Right hindlimb (tissue), 1 donor: Measurements from ENCODE around the gene DUSP1.

Experiments used
- DNase-seq: peaks from one replicate; pipeline ENCODE4 v3.0.0-alpha.2; 2018

The DUSP1 gene

DNA sequence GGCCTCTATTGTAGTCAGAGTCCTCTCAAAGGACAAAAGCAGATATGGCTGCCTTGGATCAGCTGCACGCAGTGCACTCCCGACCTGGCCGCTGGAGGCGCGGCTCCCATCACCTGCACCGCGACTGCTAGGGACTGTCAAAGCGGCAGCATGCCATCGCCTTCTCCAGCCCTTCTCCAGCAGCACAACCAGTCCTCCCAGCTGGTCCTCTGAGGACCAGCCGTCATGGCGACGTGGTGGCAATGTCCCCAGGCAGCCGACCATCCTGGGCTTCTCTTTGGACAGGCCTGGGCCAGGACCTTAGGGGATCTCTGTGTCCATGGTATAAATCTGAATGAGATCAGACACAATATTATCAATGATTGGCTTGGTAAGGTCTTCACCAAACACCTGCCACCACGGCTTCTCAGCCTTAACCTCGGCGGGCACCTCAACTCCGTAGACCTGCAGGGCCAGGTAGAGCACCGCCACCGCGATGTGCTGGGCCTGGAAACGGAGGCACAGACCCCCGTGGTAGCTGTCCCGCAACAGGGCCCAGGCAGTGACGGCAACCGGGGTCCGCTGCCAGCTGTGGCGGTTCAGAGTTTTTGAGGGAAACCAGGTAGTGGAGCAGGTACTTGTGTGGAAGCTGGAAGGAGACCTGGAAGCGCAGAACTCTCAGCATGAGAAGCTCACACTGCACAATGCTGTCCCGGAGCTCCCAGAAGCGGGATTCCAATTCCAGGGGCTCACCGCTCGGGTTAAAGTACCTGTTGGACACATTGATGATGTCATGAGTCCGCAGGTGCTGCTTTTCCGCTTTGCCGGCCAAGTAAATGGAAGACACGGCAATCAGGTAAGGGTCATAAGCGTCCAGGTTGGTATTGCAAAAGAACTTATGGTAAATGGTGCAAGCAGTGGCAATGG, 8.5 kb downstream of the DUSP1 start:
- DNase-seq = no peak

DNA sequence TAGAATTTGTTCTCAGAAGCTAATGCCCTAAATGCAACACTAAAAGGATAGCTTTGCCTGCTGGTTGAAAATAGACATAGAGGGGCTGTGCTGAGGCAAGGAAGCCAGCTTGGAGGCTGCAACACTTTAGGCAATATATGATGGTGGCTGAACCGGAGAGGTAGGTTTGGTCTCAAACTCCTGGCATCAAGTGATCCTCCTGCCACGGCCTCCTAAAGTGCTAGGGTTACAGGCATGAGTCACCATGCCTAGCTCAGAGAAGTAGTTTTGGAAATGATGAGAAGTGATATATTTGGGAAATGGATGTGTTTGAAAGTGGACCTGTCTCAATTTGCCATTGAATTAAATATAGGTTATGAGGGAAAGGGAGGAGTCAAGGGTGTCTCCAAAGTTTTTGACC, 10.0 kb downstream of the DUSP1 start:
- DNase-seq = no peak

DNA sequence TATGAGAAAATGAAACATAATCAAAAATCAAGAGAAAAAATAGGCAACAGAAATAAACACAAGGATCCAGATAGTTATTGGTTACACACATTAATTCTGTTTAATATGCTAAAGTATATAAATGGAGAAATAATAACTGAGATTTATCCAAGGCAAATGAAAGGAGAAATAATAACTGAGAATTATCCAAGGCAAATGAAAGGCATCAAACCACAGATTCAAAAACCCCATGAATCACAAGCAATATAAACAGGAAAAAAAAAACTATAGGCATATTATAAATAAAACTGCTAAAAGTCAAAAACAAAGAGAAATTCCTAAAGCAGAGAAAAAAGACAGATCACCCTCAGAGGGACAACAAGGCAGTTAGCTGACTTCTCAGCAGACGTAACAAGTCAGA, 10.9 kb downstream of the DUSP1 start:
- DNase-seq = no peak

DNA sequence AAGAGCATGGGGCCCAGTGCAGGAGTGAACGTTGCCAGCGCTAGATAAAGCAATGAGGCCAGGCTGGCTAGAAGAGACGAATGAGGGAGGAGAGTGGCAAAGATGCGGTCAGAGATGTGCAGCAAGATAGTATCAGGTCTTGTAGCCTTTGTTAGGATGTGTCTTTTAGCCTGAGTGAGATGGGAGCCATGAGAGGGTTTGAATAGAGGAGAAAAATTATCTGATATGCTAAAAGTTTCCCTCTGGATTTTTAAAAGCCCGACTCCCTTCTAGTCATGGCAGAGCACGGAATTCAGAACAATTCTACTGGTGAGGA, 12.2 kb downstream of the DUSP1 start:
- DNase-seq = no peak

- no peak for DNase-seq
These were observed 12.7 kb downstream of the DUSP1 start for GRCh38 chr5:172758077-172758833.

- DNase-seq = no peak
These were observed 13.5 kb downstream of the DUSP1 start for GRCh38 chr5:172757394-172758010.

DNA sequence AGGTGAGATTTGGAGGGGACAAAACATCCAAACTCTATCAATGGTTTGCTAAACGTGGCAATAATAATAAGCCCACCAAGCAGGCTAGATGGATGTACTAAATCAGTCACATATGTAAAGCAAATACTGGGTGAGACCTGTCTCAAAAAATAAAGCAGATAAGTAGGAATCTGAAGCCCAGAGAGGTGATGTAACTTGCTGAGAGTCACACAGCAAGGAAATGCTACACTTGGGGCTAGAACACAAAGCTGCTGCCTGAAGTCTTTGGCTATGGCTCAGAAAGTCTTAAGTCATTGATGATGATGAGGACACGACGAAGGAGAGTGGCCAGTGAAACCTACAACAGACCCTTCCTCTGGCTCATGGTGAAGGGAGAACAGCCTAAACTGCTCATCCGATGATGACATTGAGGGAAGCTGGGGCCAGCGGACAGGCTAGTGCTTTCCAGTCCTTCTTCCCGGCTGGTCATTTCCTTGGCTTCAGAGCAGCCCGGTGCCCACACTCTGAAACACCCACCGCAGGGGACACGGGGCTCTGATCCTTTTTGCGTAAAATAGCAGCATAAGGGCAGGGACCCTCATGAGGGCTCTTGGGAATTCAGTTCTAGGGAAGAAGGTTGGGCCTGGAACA, 14.1 kb downstream of the DUSP1 start:
- no peak for DNase-seq

DNA sequence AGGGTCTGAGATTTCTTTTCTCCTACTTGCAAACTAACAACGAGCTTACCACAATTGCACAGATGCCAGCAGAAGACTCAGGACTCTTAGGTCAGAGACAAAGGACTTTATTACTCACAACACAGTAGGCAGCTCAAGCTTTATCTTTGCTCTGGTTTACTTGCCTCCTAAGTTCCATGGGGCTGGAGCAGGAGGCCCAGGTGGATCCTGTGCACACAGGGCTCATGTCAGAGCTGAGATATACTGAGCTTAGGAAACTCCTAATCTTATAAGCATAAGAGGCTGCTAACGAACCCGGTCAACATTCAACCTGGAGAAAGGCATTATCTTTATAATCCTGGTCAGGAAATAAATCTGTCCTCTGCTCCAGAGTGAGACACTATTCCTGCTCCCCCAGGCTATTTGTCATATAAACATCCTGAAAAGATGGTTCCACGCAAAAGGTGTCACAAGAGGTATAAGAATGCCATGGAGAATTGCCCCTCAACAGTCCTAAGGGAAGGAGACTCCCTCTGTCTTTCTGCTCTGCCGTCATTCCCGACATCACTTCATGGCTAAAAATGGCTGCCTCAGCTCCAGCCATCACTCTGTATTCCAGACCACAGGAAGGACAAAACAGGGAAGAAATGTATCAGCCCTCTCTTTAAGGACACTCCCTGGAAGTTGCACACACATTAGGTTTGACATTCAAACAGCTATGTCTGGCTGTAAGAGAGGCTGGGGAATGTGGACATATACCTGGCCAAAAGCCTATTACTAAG, 16.2 kb downstream of the DUSP1 start:
- DNase-seq = no peak

- DNase-seq = no peak
These were observed 17.9 kb downstream of the DUSP1 start for GRCh38 chr5:172753101-172753500.

DNA sequence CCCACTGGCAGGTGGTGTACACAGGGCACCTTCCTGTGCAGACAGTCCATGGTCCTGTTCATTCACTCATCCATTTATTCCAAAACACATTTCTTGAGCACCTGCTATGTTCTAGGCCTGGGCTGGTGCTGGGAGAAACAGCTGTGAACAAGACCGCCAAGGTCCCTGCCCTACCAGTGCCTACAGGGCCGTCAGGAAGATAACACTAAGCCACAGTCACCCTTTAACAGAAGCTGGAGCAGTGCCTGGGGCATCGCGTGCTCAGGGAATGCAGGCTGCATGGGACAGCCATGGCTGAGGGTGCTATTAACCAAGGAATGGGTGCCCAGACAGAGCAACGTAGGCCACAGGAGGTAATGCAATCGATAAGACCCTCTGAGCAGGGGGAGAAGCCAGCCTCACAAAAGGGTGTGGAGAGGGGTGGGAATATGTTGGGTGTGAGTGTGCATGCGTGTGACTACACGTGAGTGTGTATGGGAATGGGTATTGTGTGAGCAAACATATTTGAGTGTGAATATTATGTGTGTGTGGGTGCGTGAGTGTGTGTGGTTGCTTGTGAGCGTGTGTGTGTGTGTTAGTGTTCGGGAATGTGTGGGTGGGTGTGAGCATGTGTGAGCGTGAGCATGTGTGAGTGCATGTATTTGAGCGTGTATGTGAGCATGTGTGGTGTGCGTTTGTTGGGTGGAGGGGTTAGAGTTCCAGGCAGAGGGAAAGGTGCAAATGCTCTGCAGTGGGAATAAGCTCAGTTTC, 19.1 kb downstream of the DUSP1 start:
- no peak for DNase-seq

- DNase-seq = peak; percentile 53
These were observed 20.9 kb downstream of the DUSP1 start for GRCh38 chr5:172749881-172750633.

- no peak for DNase-seq
These were observed 21.9 kb downstream of the DUSP1 start for GRCh38 chr5:172749076-172749475.

GRCh38 chr5:172748341-172748843, 22.6 kb downstream of the DUSP1 start:
- peak; percentile 83 for DNase-seq

DNA sequence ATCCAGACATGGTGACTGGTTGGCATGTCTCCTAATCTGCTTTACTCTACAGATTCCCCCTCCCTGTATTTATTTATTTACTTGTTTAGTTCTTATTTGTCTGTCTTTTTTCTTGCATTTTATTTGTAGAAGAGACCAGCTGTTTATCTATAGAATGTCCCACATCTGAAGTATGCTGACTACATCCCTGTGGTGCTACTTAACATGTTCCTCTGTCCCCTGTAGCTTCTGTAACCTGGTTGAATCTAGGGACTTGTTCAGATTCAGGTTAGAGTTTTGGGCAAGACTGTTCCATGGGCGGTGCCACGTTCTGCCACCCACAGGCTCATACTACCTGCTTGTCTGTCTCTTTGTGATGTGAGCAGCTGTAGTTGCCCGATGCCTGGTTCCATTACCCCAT, 23.5 kb downstream of the DUSP1 start:
- no peak for DNase-seq

DNA sequence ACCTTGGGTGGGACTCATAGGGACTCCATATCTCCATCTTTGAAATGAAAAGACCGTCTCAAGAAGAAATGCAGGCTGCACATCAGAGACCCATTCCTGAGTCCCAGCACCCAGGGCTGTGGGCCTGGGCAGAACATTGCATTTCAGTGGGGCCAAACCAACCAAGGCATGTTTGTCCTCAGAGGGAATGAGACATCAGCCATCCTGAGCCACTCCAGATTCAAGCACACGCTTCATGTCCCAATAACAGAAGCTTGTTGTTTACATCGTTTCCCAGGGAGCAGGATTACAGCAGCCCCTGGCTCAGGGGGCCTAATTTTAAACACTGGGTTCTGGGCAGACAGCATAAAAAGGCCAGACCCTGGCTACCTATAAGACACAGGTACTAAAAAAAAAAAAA, 24.3 kb downstream of the DUSP1 start:
- DNase-seq = no peak

DNA sequence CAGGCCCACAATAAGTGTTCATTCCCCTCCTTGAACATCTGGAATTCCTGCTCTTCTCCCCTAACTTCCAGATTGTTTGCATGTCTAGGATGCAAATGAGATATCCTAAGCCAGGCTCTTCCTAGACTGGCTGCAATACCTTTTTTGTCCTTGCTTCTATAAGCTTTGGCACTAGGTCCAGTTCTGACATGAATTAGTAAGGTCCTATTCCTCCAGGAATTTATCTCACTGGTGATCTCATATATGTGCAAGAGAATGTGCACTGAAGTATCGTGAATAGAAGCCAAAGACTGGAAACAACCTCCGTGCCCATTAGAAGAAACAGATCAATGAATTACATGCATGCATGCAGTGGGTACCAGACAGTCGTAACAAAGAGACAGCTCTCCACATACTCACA, 25.2 kb downstream of the DUSP1 start:
- no peak for DNase-seq

DNA sequence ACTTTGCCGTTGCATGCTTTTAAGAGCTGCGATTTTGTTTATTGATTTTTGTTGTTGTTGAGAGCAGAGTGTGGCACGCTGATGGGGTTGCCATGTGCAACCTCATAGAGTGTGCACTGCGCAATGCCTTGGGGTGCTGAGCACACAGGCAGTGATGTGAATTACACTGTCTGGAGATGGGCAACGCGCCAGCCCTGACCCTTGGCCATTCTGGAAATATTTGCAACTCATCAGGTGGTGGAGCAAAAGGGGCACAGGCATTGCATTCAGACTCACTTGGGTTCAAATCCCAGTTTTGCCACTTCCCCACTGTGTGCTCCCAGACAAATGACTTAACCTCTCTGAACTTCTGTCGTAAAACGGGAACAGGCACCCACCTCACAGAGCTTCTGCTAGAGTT, 25.6 kb downstream of the DUSP1 start:
- no peak for DNase-seq

DNA sequence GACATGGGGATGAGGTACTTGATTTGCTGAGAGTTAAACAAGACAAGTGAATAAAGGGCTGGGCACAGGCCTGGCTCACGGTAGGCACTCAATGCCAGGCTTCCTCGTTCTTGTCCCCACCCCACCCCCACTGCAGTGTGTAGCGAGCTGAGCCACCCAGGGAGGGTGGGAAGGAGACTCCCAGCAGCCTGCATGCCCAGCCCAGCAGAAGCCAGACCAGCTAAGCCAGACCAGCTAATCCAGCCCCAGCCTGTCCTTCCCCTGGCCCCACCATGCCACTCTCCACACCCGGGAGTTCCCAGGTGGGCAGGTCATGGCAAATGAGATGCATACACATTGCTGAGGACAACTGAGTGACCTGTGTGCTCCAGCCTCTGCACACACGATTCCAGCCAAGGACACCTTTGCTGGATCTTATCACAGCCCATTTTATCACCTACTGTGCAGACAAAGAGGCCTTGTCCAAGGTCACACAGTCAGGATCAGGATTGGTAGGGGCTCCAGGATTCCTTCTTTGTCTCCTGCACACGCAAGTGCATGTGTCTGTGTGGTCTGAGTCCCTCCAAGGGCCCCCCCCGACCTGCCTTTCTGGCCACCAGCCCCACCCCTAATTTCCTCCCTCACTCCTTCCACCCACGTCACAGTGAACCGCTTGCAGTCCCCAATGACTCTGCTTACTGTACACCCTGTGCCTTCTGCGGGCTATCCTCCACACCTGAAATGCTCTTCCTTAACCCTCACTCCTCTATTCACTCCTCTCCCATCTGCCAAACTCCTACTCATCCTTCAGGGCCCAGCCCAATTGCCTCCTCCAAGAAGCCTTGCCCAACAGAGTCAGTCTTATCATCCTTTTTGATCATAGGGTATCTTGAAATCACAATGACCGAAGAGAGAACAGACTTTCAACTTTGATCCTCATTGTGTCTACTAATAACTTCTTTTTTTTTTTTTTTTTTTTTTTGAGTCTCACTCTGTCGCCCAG, 26.6 kb downstream of the DUSP1 start:
- DNase-seq = no peak

DNA sequence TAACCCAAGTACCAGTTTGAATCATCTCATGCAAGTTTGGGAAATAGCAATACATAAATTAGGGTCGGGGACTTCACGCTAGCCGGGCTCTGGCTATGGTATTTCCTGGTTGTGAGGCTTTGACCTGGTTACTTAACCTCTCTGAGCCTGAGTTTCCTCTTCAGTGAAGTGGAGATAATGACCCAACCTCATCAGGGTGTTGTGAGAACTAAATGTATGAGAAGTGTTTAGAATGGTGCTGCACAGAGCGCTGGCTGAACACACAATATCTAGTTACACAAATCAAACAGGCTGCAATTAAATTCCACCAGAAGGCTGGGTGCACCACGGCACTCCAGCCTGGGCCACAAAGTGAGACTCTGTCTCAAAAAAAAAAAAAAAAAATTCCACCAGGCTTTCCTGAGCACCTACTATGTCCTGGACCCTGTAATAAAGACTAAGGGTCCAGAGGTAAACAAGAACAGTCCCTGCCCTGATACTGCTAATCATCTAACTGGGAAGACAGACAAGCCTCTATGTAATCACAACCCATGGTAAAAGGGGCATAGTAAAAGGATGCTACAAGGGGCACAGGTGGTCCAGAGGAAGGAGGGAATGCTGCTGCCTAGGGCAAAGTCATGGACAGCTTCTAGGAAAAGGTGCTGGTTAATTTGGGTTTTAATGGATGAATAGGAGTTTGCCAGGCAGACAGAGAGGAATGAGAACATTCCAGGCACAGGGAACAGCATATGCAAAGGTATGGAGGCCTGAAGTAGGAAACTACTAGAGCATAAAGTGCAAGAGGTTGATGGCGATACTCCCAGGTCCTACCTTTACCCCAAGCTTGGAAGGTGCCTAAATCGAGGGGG, 27.7 kb downstream of the DUSP1 start:
- no peak for DNase-seq
